ENCODE data around the gene FXN.

The FXN gene

GRCh38 chr9:69136185-69136584 lies 100.6 kb downstream of the FXN start:
- Histone ChIP-seq H3K36me3 (no peaks in the 10 kb centered on the region), H3K9me3 (ENCODE audit: severe bottlenecking) (no peaks in the 10 kb centered on the region), H3K27ac (no peak overlapping the region), H3K27me3 (ENCODE audit: insufficient read depth, low read depth, severe bottlenecking) (no peaks in the 10 kb centered on the region), H3K4me3 (ENCODE audit: low read depth, low read length) (no peak overlapping the region)
- TF ChIP-seq, protein P1, sequence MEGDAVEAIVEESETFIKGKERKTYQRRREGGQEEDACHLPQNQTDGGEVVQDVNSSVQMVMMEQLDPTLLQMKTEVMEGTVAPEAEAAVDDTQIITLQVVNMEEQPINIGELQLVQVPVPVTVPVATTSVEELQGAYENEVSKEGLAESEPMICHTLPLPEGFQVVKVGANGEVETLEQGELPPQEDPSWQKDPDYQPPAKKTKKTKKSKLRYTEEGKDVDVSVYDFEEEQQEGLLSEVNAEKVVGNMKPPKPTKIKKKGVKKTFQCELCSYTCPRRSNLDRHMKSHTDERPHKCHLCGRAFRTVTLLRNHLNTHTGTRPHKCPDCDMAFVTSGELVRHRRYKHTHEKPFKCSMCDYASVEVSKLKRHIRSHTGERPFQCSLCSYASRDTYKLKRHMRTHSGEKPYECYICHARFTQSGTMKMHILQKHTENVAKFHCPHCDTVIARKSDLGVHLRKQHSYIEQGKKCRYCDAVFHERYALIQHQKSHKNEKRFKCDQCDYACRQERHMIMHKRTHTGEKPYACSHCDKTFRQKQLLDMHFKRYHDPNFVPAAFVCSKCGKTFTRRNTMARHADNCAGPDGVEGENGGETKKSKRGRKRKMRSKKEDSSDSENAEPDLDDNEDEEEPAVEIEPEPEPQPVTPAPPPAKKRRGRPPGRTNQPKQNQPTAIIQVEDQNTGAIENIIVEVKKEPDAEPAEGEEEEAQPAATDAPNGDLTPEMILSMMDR (IDR thresholded peaks at IDR 0.05; ENCODE audit: low read depth, low read length), result no peak
- DNase-seq, result no peak

GRCh38 chr9:69136779-69137178 lies 101.2 kb downstream of the FXN start:
- no peak overlapping the region for H3K27ac ChIP-seq
- H3K36me3 ChIP-seq, result no peaks in the 10 kb centered on the region
- no peak overlapping the region for H3K4me3 ChIP-seq (ENCODE audit: low read depth, low read length)
- TF ChIP-seq, protein P1 (IDR thresholded peaks at IDR 0.05; ENCODE audit: low read depth, low read length), result no peak
- no peaks in the 10 kb centered on the region for H3K27me3 ChIP-seq (ENCODE audit: insufficient read depth, low read depth, severe bottlenecking)
- no peaks in the 10 kb centered on the region for H3K9me3 ChIP-seq (ENCODE audit: severe bottlenecking)
- DNase-seq, result no peak

DNA sequence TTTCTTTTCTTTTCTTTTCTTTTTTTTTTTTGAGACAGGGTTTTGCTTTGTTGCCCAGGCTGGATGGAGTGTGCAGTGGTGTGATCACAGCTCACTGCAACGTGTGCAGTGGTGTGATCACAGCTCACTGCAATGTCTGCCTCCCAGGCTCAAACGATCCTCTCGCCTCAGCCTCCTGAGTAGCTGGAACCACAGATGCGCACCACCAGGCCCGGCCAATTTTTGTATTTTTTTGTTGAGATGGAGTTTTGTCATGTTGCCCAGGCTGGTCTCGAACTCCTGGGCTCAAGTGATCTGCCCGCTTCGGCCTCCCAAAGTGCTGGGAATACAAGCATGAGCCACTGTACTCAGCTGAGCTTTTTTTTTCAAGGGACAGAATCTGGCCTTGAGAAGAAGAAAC lies 101.8 kb downstream of the FXN start:
- DNase-seq, result no peak
- Histone ChIP-seq H3K27ac (no peak overlapping the region), H3K27me3 (ENCODE audit: insufficient read depth, low read depth, severe bottlenecking) (no peaks in the 10 kb centered on the region), H3K4me3 (ENCODE audit: low read depth, low read length) (no peak overlapping the region), H3K9me3 (ENCODE audit: severe bottlenecking) (no peaks in the 10 kb centered on the region), H3K36me3 (no peaks in the 10 kb centered on the region)
- TF ChIP-seq, protein P1 (IDR thresholded peaks at IDR 0.05; ENCODE audit: low read depth, low read length), result no peak

DNA sequence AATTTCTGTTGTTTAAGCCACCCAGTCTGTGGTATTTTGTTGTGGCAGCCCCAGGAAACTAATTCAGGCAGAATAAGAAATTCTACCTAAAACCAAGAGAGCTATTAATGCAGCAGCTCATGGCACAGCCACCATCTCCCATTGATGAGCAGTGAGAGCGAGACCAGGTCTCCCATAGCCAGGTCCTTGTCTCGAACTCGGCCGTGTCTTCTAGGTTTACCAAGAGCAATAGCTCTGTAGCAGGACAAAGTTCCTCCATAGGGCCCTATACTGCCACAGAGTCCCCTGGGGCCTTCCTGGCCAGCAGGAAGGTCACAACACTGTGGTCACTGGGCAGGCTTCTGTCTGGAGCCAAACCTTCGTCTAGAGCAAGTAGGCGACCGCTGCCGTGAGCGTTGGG lies 104.0 kb downstream of the FXN start:
- H3K27ac ChIP-seq, result no peak overlapping the region
- TF ChIP-seq, protein P1 (IDR thresholded peaks at IDR 0.05; ENCODE audit: low read depth, low read length), result no peak
- no peaks in the 10 kb centered on the region for H3K9me3 ChIP-seq (ENCODE audit: severe bottlenecking)
- no peak for DNase-seq
- no peak overlapping the region for H3K4me3 ChIP-seq (ENCODE audit: low read depth, low read length)
- H3K36me3 ChIP-seq, result no peaks in the 10 kb centered on the region
- no peaks in the 10 kb centered on the region for H3K27me3 ChIP-seq (ENCODE audit: insufficient read depth, low read depth, severe bottlenecking)

DNA sequence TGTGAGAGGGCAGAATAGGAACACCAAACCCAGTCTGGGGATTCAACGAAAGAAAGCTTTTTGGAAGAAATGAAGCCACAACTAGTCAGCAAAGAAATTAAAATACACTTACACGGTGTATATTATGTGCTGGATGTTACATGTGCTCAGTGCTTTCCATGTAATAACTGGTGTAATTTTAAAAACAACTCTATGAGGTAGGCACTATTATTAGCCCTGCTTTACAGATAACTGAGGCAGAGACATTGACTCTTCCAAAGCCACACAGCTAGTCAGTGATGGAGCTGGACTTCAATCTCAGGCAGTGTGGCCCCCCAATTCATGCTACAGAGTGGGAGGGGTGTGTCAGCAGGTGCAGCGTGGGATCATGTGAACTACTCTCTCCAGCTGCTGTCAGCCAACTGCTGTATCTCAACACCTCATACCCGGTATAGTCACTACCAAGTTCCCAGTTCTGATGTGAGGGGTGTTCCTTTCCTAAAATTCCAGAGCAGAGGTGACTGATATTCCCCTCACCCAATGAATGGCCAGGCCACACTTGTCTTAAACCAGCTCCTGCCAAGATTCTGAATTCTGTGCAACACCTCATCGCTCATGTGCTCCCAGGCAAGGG lies 104.7 kb downstream of the FXN start:
- Histone ChIP-seq H3K27ac (no peak overlapping the region), H3K4me3 (ENCODE audit: low read depth, low read length) (no peak overlapping the region), H3K9me3 (ENCODE audit: severe bottlenecking) (no peaks in the 10 kb centered on the region), H3K27me3 (ENCODE audit: insufficient read depth, low read depth, severe bottlenecking) (no peaks in the 10 kb centered on the region), H3K36me3 (no peaks in the 10 kb centered on the region)
- TF ChIP-seq, protein P1 (IDR thresholded peaks at IDR 0.05; ENCODE audit: low read depth, low read length), result no peak
- DNase-seq, result no peak

- Histone ChIP-seq H3K27ac (no peak overlapping the region), H3K9me3 (ENCODE audit: severe bottlenecking) (no peaks in the 10 kb centered on the region), H3K27me3 (ENCODE audit: insufficient read depth, low read depth, severe bottlenecking) (no peaks in the 10 kb centered on the region), H3K36me3 (no peaks in the 10 kb centered on the region), H3K4me3 (ENCODE audit: low read depth, low read length) (no peak overlapping the region)
- DNase-seq, result no peak
- TF ChIP-seq, protein P1 (IDR thresholded peaks at IDR 0.05; ENCODE audit: low read depth, low read length), result no peak
Observed at GRCh38 chr9:69141851-69142250, 106.3 kb downstream of the FXN start.
